C4-2B (cell line): ENCODE data around the gene RCC1.
"Not testable (repeated sequence)": the region's sequence is repeated elsewhere in the genome, so short reads cannot be mapped to it uniquely, and the experiment has no call there.

Experiments
- H3K27ac ChIP-seq: fragments of 450-650 bp; 2 replicates; pipeline ENCODE4 v1.5.1; 2017
- ZFX ChIP-seq: fragments of 450-650 bp; IDR thresholded peaks from 2 replicates; pipeline ENCODE4 v1.6.1; 2017
- TF ChIP-seq, protein P1 (sequence below): fragments of 450-650 bp; conservative IDR thresholded peaks from 2 replicates; pipeline ENCODE4 v1.5.1; 2017; ENCODE audit warnings: mild to moderate bottlenecking

The RCC1 gene

DNA sequence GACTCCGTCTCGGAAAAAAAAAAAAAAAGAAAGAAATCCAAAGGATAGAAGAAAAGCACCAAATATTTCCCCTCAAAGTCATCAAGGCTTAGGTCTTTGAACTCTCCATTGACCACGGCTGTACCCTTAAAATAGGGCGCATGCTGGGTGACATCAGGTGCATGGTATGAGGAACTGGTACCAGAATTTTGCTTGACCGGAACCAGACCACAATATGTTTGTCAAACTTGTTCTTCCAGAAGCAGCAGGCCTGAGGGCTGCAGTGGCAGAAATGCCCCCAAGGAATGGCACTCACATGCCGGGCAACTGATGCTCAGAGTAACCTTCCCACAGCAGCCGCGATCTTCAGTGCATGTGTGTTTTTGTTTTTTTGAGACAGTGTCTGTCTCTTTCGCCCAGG is 21.0 kb downstream of the RCC1 start:
- H3K27ac ChIP-seq: peak overlapping the region; percentile 69

DNA sequence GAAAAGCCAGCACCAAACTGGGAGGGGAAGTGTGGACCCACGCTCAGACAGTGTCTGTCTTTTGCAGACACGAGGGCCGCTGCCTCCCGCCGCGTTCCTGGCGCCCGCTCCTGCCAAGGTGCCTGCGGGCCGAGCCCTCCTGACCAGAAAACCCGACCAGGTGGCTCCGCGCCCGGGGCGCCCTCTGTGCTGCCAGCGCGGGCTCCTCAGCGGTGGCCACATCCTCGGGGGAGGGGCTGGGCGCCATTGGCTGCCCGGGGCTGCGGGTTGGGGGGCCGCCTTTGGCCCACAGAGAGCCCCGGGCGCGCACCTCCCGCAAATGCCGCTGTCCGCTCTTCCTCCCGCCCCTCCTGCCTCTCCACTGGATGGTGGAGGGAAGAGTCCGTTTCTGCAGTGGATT is 24.6 kb downstream of the RCC1 start:
- no peak overlapping the region for H3K27ac ChIP-seq
- TF ChIP-seq ZFX: no peak
- TF ChIP-seq, protein P1, sequence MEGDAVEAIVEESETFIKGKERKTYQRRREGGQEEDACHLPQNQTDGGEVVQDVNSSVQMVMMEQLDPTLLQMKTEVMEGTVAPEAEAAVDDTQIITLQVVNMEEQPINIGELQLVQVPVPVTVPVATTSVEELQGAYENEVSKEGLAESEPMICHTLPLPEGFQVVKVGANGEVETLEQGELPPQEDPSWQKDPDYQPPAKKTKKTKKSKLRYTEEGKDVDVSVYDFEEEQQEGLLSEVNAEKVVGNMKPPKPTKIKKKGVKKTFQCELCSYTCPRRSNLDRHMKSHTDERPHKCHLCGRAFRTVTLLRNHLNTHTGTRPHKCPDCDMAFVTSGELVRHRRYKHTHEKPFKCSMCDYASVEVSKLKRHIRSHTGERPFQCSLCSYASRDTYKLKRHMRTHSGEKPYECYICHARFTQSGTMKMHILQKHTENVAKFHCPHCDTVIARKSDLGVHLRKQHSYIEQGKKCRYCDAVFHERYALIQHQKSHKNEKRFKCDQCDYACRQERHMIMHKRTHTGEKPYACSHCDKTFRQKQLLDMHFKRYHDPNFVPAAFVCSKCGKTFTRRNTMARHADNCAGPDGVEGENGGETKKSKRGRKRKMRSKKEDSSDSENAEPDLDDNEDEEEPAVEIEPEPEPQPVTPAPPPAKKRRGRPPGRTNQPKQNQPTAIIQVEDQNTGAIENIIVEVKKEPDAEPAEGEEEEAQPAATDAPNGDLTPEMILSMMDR: no peak

More for the DNA sequence above, 21.0 kb downstream of the RCC1 start:
- no peak for TF ChIP-seq ZFX
- TF ChIP-seq, protein P1: no peak

DNA sequence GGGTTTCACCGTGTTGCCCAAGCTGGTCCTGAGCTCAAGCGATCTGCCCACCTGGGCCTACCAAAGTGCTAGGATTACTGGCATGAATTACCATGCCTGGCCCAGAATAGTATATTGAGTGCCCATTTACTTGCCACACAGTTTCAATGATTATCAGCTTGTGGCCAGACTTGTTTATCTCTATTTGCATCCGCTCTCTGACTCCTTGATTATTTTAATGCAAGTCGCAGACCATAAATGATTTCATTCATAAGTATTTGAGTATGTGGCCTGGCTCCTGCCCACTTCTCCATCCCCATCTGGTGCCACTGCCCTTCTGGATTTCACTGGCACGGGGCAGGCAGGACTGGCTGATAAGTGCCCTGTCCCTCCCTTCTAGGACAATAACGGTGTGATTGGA is 28.8 kb downstream of the RCC1 start:
- no peak overlapping the region for H3K27ac ChIP-seq
- TF ChIP-seq, protein P1: no peak
- no peak for TF ChIP-seq ZFX

DNA sequence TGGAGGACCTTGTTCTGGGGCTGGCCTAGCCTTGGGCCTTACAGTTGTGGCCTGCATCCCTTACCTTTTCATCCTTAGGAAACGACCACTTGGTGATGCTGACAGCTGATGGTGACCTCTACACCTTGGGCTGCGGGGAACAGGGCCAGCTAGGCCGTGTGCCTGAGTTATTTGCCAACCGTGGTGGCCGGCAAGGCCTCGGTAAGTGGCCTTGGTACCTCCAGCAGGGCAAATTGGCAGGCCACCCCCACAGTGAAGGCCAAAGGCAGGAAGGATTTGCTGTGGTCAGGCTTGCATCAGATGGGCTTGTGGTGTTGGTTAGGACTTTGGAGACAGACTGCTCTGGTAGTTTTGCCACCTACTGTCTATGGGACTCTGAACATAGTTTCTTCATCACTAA is 29.3 kb downstream of the RCC1 start:
- H3K27ac ChIP-seq: no peak overlapping the region
- no peak for TF ChIP-seq ZFX
- TF ChIP-seq, protein P1: no peak

DNA sequence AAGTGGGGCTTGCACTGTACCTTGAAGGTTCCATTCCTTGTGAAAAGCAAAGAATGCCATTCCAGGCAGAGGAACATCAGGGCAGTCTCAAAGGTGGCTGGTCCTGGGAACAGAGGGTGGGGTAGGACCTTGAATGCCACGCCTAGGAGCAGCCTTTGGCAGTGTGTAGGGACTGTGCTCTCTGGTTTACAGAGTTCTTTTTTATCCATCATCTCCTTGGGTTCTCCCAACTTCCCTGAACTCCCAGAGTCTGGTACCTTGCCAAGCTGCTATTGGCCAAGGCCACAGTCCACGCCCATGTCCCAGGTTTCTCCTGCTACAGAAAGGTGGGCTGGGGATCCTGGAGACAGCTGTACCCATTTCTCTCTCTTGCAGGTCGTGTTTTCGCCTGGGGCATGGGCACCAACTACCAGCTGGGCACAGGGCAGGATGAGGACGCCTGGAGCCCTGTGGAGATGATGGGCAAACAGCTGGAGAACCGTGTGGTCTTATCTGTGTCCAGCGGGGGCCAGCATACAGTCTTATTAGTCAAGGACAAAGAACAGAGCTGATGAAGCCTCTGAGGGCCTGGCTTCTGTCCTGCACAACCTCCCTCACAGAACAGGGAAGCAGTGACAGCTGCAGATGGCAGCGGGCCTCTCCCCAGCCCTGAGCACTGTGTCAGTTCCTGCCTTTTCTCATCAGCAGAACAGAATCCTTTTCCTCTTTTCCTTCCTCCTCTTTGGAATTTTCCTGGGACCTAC is 31.8 kb downstream of the RCC1 start:
- no peak for TF ChIP-seq ZFX
- TF ChIP-seq, protein P1: no peak
- H3K27ac ChIP-seq: no peak overlapping the region

DNA sequence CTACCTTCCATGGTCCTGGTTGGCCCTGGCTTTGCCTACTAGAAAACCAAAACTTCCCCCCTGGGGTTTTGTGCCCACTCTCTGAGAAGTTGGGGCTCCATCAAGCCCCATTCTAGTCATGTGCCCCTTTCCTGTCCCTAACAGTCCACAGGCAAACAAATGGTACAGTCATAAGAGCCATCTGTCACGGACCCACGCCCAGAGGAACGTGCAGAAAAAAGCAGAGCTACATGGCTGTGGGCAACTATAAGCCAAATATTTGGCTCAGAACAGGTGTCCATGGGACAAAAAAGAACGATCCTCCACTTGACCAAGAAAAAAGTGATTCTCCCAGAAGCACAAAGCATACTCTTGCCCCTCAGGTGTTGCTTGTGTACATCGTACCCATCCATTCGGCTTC is 32.4 kb downstream of the RCC1 start:
- H3K27ac ChIP-seq: no peak overlapping the region
- TF ChIP-seq, protein P1: no peak
- TF ChIP-seq ZFX: no peak

DNA sequence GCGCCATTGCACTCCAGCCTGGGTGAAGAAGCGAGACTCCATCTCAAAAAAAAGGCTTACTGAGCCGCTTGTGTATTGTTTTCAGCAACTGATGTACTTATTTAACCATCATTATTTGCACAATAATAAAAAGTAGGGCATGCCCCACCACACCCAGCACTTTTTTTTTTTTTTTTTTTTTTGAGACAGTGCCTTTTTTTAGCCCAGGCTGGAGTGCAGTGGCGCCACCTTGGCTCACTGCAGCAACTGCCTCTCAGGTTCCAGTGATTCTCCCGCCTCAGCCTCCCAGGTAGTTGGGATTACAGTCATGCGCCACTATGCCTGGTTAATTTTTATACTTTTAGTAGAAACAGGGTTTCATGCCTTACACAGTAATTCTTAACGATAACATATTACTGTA is 34.8 kb downstream of the RCC1 start:
- TF ChIP-seq ZFX: no peak
- TF ChIP-seq, protein P1: no peak
- no peak overlapping the region for H3K27ac ChIP-seq

DNA sequence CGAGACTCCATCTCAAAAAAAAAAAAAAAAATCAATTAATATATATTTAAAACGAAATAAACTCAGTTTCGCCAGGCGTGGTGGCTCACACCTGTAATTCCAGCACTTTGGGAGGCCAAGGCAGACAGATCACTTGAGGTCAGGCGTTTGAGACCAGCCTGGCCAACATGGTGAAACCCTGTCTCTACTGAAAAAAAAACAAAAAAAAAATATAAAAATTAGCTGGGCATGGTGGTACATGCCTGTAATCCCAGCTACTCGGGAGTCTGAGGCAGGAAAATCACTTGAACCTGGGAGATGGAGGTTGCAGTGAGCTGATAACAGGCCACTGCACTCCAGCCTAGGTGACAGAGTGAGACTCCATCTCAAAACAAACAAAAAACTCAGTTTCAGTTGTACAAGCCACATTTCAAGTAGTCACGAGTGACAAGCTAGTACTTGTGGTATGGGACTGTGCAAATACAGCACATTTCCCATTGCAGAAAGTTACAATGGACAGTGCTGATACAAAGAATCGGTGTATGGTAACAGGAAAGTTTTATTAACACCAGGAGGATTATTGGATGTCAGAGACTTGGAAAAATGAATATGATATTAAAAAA is 35.7 kb downstream of the RCC1 start:
- H3K27ac ChIP-seq: not testable (repeated sequence)
